GM12801 (cell line): Measurements from ENCODE around the gene CRYZ.

ENCODE experiments used
- CTCF ChIP-seq: IDR thresholded peaks from one replicate; pipeline ENCODE4 v1.5.1; 2011; ENCODE audit warnings: control low read depth; ENCODE audit not compliant: insufficient read length; ENCODE audit errors: extremely low read depth

CRYZ gene

GRCh38 chr1:74683656-74684055, 49.2 kb downstream of the CRYZ start:
- no peak for TF ChIP-seq CTCF

GRCh38 chr1:74681851-74682250, 51.0 kb downstream of the CRYZ start:
- TF ChIP-seq CTCF: no peak

GRCh38 chr1:74681449-74681848, 51.4 kb downstream of the CRYZ start:
- no peak for TF ChIP-seq CTCF

GRCh38 chr1:74681001-74681400, 51.8 kb downstream of the CRYZ start:
- no peak for TF ChIP-seq CTCF

GRCh38 chr1:74679811-74680210, 53.0 kb downstream of the CRYZ start:
- TF ChIP-seq CTCF: no peak

- no peak for TF ChIP-seq CTCF
Observed at GRCh38 chr1:74677926-74678325, 54.9 kb downstream of the CRYZ start.

GRCh38 chr1:74674278-74675048, 58.4 kb downstream of the CRYZ start:
- no peak for TF ChIP-seq CTCF
